CD4-positive, alpha-beta T cell treated with Interleukin-10 for 1 hour (primary cell): ENCODE results near the gene CXorf51B.
"Not testable (repeated sequence)": the region's sequence is repeated elsewhere in the genome, so short reads cannot be mapped to it uniquely, and the experiment has no call there.

ENCODE experiments used
- DNase-seq: peaks from one replicate; pipeline ENCODE4 v3.0.0-alpha.2; 2020

The CXorf51B gene

DNA sequence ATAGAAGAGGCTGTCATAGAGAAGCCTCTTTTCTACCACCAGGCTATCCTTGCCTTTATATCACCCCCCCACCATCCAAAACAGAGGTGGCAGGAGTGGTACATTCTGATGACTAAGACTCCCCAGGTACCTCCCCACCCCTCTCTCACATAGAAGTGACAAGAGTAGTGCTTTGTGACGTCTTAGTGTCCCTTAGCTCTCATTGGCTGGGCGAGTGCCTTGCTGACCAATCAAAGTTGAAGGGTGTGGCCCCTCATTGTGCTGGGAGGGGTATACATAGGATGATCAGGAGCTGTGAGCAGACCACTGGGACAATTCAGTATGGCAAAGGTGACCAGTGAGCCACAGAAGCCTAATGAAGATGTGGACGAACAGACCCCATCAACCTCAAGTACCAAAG lies at the start of gene CXorf51B:
TSS of gene CXorf51B (plus strand) at position 301 of the 400 bp plus-strand sequence. CDS start at position 322, 21 bp downstream.
- DNase-seq: not testable (repeated sequence)

DNA sequence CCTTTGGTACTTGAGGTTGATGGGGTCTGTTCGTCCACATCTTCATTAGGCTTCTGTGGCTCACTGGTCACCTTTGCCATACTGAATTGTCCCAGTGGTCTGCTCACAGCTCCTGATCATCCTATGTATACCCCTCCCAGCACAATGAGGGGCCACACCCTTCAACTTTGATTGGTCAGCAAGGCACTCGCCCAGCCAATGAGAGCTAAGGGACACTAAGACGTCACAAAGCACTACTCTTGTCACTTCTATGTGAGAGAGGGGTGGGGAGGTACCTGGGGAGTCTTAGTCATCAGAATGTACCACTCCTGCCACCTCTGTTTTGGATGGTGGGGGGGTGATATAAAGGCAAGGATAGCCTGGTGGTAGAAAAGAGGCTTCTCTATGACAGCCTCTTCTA lies 5.1 kb downstream of the CXorf51B start, which contains the start of gene CXorf51A:
TSS of gene CXorf51A (minus strand) at position 101 of the 400 bp plus-strand sequence. CDS start at position 80, 21 bp downstream.
- DNase-seq: not testable (repeated sequence)

DNA sequence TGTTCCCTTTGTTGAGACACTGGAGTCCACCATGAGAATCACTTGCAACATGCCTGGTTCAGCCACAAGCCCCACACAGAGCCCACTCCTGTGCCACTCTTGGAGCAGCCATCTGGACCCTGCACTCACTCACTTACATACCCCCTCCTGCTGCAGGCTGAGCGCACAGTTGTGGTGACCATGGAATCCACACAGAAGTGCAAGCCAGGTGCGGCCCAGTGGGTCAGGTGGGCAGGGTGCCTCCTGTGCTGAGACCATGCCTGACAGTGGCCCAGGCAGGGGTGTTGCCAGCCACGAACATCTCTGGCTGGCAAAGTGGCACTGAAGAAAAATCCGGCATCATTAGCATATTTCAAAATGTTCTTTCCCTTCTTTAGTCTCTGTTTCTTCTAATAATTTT lies 22.4 kb downstream of the CXorf51B start:
- no peak for DNase-seq

DNA sequence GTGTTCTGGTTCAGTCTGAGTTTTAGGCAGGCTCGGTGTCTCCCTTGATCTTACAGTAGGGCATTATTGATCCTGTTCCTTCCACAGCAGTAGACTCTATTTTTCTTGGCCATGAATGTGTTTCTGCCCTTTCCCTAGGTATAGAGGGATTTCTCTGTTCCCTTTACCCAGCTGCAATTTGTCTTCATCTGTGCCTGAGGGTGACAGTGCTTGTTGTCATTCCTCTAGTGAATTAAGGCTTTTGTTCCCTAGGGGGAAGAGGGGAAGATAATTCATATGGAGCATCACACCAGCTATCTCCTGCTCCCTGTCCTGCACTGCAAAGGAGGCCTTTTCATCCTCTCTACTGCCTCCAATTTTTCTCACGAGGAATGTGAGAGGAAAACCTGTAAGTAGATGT lies 44.7 kb downstream of the CXorf51B start:
- no peak for DNase-seq
